ENCODE data around the gene CTSW.
A peak's percentile ranks its signal among the peaks of the same experiment; 100 is the strongest.
"Not testable (repeated sequence)": the region's sequence is repeated elsewhere in the genome, so short reads cannot be mapped to it uniquely, and the experiment has no call there.

CTSW gene, protein sequence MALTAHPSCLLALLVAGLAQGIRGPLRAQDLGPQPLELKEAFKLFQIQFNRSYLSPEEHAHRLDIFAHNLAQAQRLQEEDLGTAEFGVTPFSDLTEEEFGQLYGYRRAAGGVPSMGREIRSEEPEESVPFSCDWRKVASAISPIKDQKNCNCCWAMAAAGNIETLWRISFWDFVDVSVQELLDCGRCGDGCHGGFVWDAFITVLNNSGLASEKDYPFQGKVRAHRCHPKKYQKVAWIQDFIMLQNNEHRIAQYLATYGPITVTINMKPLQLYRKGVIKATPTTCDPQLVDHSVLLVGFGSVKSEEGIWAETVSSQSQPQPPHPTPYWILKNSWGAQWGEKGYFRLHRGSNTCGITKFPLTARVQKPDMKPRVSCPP

DNA sequence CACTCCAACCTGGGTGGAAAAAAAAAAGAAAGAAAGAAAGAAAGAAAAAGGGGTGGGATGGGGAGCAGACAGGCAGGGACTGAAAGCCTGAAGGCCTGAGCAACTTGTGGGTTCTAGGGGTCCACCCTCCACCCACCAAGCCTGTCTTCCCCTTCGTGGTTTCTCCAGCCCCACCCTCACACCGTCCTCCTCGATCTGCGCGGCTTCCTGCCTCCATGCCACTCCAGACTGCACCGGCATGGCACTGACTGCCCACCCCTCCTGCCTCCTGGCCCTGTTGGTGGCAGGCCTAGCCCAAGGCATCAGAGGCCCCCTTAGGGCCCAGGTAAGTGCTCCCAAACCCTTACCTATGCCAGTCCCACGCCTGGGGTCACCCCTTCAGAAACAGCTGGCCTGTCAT is at the start of gene CTSW:
Gene CTSW, plus strand, starts transcription at position 221 of the 400 bp plus-strand sequence. Its CDS starts 18 bp downstream, at position 239.
- Mint-ChIP-seq H3K4me1 (peaks cover 11 to 21% of the 10 kb centered on the region in 2 donors), H3K4me3 (peak within 1 kb of the TSS in 1 of 2 donors; percentile 23), H3K27me3 (no peaks in the 10 kb centered on the region), H3K9me3 (no peaks in the 10 kb centered on the region), H3K36me3 (peaks cover 16 to 31% of the 10 kb centered on the region in 2 donors), H3K27ac (peak within 1 kb of the TSS; percentile 37)
- peak in 1 of 2 donors; percentile 23 for ATAC-seq (replicated peaks)
- DNase-seq: no peak

- not testable (repeated sequence) for DNase-seq; ATAC-seq (replicated peaks); H3K36me3 Mint-ChIP-seq; H3K27ac Mint-ChIP-seq; H3K9me3 Mint-ChIP-seq; H3K27me3 Mint-ChIP-seq
- Mint-ChIP-seq H3K4me3 (peak overlapping the region; percentile 2 to 10), H3K4me1 (peaks cover 20 to 23% of the 10 kb centered on the region in 2 donors)
Observed at GRCh38 chr11:65832231-65832630, 47.4 kb upstream of the CTSW start.

DNA sequence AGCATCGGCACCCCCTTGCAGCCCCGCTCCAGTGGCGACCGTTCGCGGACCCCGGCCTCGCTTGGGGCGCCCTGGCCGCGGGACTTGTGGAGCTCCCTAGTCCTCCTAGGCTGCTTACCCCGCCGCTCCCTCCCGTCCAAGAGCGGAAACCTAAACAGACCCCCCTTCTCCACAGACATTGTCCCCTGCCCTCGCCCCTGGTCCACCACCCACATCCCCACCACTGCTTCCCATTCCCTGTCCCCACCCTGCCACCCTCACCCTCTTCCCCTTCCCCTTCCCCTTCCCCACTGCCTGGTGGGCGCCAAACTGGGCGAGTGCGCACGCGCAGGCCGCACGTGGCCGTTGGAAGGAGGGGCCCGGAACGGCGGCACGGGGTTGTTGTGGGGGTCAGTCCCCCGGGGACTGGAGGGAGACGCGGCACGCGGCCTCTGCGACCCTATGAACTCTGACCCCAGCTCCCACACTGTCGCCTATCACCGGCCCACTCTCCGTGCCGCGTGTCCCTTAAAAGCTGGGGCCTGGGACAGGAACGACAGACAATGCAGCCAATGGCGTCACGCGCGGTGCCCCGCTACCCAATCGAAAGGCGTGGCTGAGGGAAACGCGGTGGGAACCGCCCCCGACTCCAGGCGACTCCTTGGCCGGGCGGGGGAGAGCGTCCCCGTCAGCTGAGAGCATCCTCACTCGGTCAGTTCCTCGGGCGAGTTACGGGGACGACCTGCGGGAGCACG is 46.2 kb upstream of the CTSW start, which contains the start of gene SNX32:
Gene SNX32, plus strand, starts transcription at position 667 of the 734 bp plus-strand sequence. CDS start 103 bp downstream, outside the sequence.
- H3K27ac Mint-ChIP-seq: no peak within 1 kb of the TSS
- H3K27me3 Mint-ChIP-seq: peaks cover 0 to 9% of the 10 kb centered on the region in 2 donors
- peaks cover 4 to 5% of the 10 kb centered on the region in 2 donors for H3K9me3 Mint-ChIP-seq
- H3K36me3 Mint-ChIP-seq: no peaks in the 10 kb centered on the region
- no peak within 1 kb of the TSS for H3K4me3 Mint-ChIP-seq
- peaks cover 19 to 23% of the 10 kb centered on the region in 2 donors for H3K4me1 Mint-ChIP-seq
- peak; percentile 99 for ATAC-seq (replicated peaks)
- peak; percentile 94 for DNase-seq

GRCh38 chr11:65834202-65834601 is 45.4 kb upstream of the CTSW start:
- H3K36me3 Mint-ChIP-seq: no peaks in the 10 kb centered on the region
- ATAC-seq (replicated peaks) (peak in 1 of 2 donors; percentile 14), DNase-seq (no peak)
- H3K27ac Mint-ChIP-seq: no peak overlapping the region
- H3K4me3 Mint-ChIP-seq: no peak overlapping the region
- H3K9me3 Mint-ChIP-seq: peaks cover 4 to 5% of the 10 kb centered on the region in 2 donors
- H3K27me3 Mint-ChIP-seq: peaks cover 0 to 9% of the 10 kb centered on the region in 2 donors
- H3K4me1 Mint-ChIP-seq: peaks cover 19 to 23% of the 10 kb centered on the region in 2 donors

DNA sequence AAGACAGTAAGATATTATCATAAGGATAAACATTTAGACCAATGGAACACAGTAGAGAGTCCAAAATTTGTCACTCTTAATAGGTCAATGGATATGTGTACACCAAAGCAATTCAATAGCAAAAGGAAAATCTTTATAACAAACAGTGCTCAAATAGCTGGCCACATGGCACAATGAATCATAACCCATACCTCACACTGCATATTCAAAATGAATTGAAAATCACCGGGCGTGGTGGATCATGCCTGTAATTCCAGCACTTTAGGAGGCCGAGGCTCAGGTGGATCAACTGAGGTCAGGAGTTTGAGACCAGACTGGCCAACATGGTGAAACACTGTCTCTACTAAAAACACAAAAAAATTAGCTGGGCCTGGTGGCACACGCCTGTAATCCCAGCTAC is 37.5 kb upstream of the CTSW start:
- Mint-ChIP-seq H3K4me1 (no peaks in the 10 kb centered on the region), H3K4me3 (no peak overlapping the region), H3K36me3 (no peaks in the 10 kb centered on the region), H3K27me3 (no peaks in the 10 kb centered on the region), H3K27ac (no peak overlapping the region), H3K9me3 (no peaks in the 10 kb centered on the region)
- no peak for ATAC-seq (replicated peaks)
- no peak for DNase-seq

DNA sequence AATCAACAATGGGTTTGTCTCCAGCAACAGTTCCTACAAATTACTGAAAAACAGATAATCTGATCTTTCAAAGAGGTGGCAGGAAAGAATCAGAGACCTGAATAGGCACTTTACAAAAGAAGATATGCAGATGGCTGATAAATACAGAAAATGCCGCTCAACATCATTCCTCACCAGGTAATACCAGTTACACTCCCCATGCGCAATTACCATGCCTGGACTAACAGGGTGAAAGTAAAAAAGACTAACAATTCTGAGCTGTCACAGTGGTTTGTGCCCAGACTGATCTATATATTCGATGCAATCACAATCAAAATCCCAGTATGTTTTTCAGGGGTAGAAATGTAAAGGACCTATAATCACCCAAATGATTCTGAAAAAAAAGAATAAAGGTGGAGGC is 35.8 kb upstream of the CTSW start:
- no peak overlapping the region for H3K4me3 Mint-ChIP-seq
- no peak overlapping the region for H3K27ac Mint-ChIP-seq
- no peaks in the 10 kb centered on the region for H3K9me3 Mint-ChIP-seq
- ATAC-seq (replicated peaks) (no peak), DNase-seq (no peak)
- no peaks in the 10 kb centered on the region for H3K36me3 Mint-ChIP-seq
- peaks cover 0 to 2% of the 10 kb centered on the region in 2 donors for H3K4me1 Mint-ChIP-seq
- no peaks in the 10 kb centered on the region for H3K27me3 Mint-ChIP-seq

DNA sequence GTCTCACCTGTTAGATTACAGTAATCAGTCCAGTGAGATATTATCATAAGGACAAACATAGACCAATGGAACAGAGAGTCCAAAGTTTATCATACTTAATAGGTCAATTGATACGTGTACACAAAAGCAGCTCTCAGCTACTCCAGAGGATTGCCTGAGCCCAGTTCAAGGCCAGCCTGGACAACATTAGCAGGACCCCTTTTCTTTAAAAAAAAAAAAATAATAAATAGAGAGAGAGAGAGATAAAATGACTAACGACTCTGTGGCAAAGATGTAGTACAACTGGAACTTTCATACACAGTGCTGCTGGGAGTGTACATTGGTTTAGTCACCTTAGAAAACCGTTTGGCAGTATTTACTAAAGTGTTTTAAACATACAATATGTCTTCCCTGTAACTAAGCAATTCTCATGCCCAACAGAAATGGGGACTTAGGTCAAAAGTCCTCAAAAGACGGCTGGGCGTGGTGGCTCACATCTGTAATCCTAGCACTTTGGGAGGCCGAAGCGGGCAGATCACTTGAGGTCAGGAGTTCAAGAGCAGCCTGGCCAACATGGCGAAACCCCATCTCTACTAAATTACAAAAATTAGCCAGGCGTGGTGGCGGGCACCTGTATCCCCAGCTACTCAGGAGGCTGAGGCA is 35.3 kb upstream of the CTSW start:
- DNase-seq: no peak
- Mint-ChIP-seq H3K27ac (no peak overlapping the region), H3K9me3 (no peaks in the 10 kb centered on the region), H3K4me3 (no peak overlapping the region), H3K27me3 (no peaks in the 10 kb centered on the region), H3K36me3 (no peaks in the 10 kb centered on the region), H3K4me1 (peaks cover 0 to 2% of the 10 kb centered on the region in 2 donors)
- no peak for ATAC-seq (replicated peaks)

- Mint-ChIP-seq H3K27me3 (no peaks in the 10 kb centered on the region), H3K4me1 (peaks cover 6 to 7% of the 10 kb centered on the region in 2 donors), H3K27ac (no peak overlapping the region), H3K4me3 (no peak overlapping the region), H3K9me3 (peaks cover 0 to 5% of the 10 kb centered on the region in 2 donors), H3K36me3 (peaks cover 19 to 27% of the 10 kb centered on the region in 2 donors)
- DNase-seq (no peak), ATAC-seq (replicated peaks) (no peak)
Observed at GRCh38 chr11:65847746-65848145, 31.9 kb upstream of the CTSW start.

DNA sequence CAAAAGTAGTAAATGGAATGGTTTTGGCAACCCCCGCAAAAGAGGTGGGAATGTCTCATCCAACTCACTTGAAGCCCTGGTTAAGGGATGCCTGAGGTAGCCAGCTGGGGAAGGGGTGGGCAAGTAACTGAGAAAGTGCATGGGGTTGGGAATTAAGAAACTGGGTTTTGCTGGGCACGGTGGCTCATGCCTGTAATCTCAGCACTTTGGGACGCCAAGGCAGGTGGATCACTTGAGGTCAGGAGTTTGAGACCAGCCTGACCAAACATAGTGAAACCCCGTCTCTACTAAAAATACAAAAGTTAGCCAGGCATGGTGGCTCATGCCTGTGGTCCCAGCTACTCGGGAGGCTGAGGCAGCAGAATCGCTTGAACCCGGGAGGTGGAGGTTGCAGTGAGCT is 30.9 kb upstream of the CTSW start:
- not testable (repeated sequence) for H3K4me3 Mint-ChIP-seq; DNase-seq; H3K27me3 Mint-ChIP-seq; H3K9me3 Mint-ChIP-seq; H3K27ac Mint-ChIP-seq; ATAC-seq (replicated peaks)
- H3K4me1 Mint-ChIP-seq: peaks cover 11 to 13% of the 10 kb centered on the region in 2 donors
- H3K36me3 Mint-ChIP-seq: peaks cover 25 to 34% of the 10 kb centered on the region in 2 donors

- Mint-ChIP-seq H3K9me3 (peaks cover 0 to 5% of the 10 kb centered on the region in 2 donors), H3K4me3 (no peak overlapping the region), H3K27ac (peak overlapping the region; percentile 37), H3K36me3 (peaks cover 32 to 41% of the 10 kb centered on the region in 2 donors), H3K27me3 (no peaks in the 10 kb centered on the region), H3K4me1 (peaks cover 15 to 20% of the 10 kb centered on the region in 2 donors)
- DNase-seq: no peak
- no peak for ATAC-seq (replicated peaks)
Observed at GRCh38 chr11:65849366-65849765, 30.3 kb upstream of the CTSW start.

DNA sequence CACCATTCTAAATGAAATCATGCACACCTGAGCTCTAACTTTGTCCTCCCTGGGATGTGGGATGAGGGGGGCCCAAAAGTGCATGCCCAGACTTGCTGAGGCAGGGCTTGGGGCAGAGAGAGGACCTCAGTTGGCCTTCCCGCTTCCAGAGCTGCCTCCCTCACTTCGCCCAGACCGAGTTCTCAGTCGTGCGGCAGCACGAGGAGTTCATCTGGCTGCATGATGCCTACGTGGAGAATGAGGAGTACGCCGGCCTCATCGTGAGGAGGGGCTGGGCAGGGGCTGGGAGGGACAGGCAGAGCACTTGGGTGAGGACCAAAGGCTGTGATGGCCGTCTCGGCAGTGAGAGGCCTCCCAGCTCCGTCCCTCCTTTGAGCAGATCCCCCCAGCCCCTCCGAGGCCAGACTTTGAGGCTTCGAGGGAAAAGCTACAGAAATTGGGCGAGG is 29.8 kb upstream of the CTSW start:
- Mint-ChIP-seq H3K36me3 (peaks cover 36 to 45% of the 10 kb centered on the region in 2 donors), H3K4me1 (peaks cover 18 to 24% of the 10 kb centered on the region in 2 donors), H3K27me3 (no peaks in the 10 kb centered on the region), H3K9me3 (peaks cover 0 to 5% of the 10 kb centered on the region in 2 donors), H3K4me3 (no peak overlapping the region), H3K27ac (peak overlapping the region; percentile 59)
- DNase-seq (no peak), ATAC-seq (replicated peaks) (no peak)

GRCh38 chr11:65850217-65851082 is 29.2 kb upstream of the CTSW start:
- DNase-seq (no peak), ATAC-seq (replicated peaks) (peak; percentile 14 to 24)
- H3K4me3 Mint-ChIP-seq: no peak overlapping the region
- peaks cover 42 to 51% of the 10 kb centered on the region in 2 donors for H3K36me3 Mint-ChIP-seq
- peaks cover 0 to 5% of the 10 kb centered on the region in 2 donors for H3K9me3 Mint-ChIP-seq
- H3K27ac Mint-ChIP-seq: peak overlapping the region; percentile 59
- peaks cover 22 to 30% of the 10 kb centered on the region in 2 donors for H3K4me1 Mint-ChIP-seq
- no peaks in the 10 kb centered on the region for H3K27me3 Mint-ChIP-seq

GRCh38 chr11:65851083-65851579 is 28.5 kb upstream of the CTSW start:
- H3K4me3 Mint-ChIP-seq: peak overlapping the region in 1 of 2 donors; percentile 29
- ATAC-seq (replicated peaks) (peak; percentile 30 to 45), DNase-seq (no peak)
- H3K36me3 Mint-ChIP-seq: peaks cover 45 to 58% of the 10 kb centered on the region in 2 donors
- H3K27ac Mint-ChIP-seq: peak overlapping the region; percentile 31
- H3K4me1 Mint-ChIP-seq: peaks cover 26 to 37% of the 10 kb centered on the region in 2 donors
- H3K9me3 Mint-ChIP-seq: peaks cover 0 to 5% of the 10 kb centered on the region in 2 donors
- no peaks in the 10 kb centered on the region for H3K27me3 Mint-ChIP-seq
